Thoracic aorta (tissue), 2 donors: ENCODE data around the gene RBPJL. TPM values are rescaled to one million over a fixed set of nuclear protein-coding genes. Genes with fewer than 3 reads are reported as not detected.
A peak's percentile ranks its signal among the peaks of the same experiment; 100 is the strongest.

Experiments
- ATAC-seq: fragments of 150-250 bp; one replicate; pipeline ENCODE4 v1.8.0; 2017; ENCODE audit warnings: low read depth; ENCODE audit not compliant: insufficient number of reproducible peaks, low FRiP score
- DNase-seq: peaks from one replicate; pipeline ENCODE4 v3.0.0-alpha.2; 2020; ENCODE audit warnings: low spot score
- H3K27ac ChIP-seq, 2 donors: fragments of 200-600 bp; sonication (generic); 1 replicate in 1 of 2; 2 replicates in 1 of 2; pipeline ENCODE4 v1.5.1; 2016; ENCODE audit warnings: mild to moderate bottlenecking in 2 of 2, moderate library complexity in 2 of 2
- H3K27me3 ChIP-seq: fragments of 200-600 bp; sonication (generic); replicated peaks from 2 replicates; pipeline ENCODE4 v1.6.0; 2016; ENCODE audit warnings: mild to moderate bottlenecking; ENCODE audit not compliant: insufficient read depth
- H3K36me3 ChIP-seq: fragments of 200-600 bp; sonication (generic); one replicate; pipeline ENCODE4 v1.5.1; 2016
- H3K4me1 ChIP-seq, 2 donors: fragments of 200-600 bp; sonication (generic); 1 replicate in 1 of 2; 2 replicates in 1 of 2; pipeline versions ENCODE4 v1.5.1 to v1.6.0; 2016; ENCODE audit warnings: low read depth in 2 of 2, mild to moderate bottlenecking in 1 of 2; ENCODE audit not compliant: control insufficient read depth in 1 of 2
- H3K4me3 ChIP-seq: fragments of 200-600 bp; sonication (generic); 2 replicates; pipeline ENCODE4 v1.5.1; 2016; ENCODE audit warnings: mild to moderate bottlenecking
- H3K9me3 ChIP-seq: fragments of 200-600 bp; sonication (generic); 2 replicates; pipeline ENCODE4 v1.5.1; 2016
- CTCF ChIP-seq: fragments of 200-600 bp; sonication (generic); IDR thresholded peaks from one replicate; pipeline ENCODE4 v1.5.1; 2019; ENCODE audit warnings: antibody characterized with exemption
- total RNA-seq, 2 donors: library from RNA; depleted of rRNA; stranded (reverse); fragments of >200 nt; gene quantifications; one replicate each; pipeline versions ENCODE4 v1.1.0 to v1.2.3, GENCODE V29; 2016

The RBPJL gene
- not detected for total RNA-seq

- H3K9me3 ChIP-seq, result no peaks in the 10 kb centered on the region
- no peak for ATAC-seq
- no peaks in the 10 kb centered on the region for H3K36me3 ChIP-seq
- no peak for DNase-seq
- peak; percentile 77 for TF ChIP-seq CTCF
- H3K4me3 ChIP-seq, result no peak within 1 kb of the TSS
- H3K27me3 ChIP-seq, result peaks cover 8% of the 10 kb centered on the region
- H3K4me1 ChIP-seq, result peaks cover 0 to 5% of the 10 kb centered on the region in 2 donors
- no peak within 1 kb of the TSS for H3K27ac ChIP-seq
Measured at GRCh38 chr20:45306431-45306982, at the start of gene RBPJL. Gene RBPJL (plus strand): TSS chr20:45306840. CDS start chr20:45306923, 83 bp downstream.

GRCh38 chr20:45257161-45257560, 49.5 kb upstream of the RBPJL start:
- Histone ChIP-seq H3K27me3 (no peaks in the 10 kb centered on the region), H3K36me3 (no peaks in the 10 kb centered on the region), H3K9me3 (no peaks in the 10 kb centered on the region), H3K4me3 (no peak overlapping the region), H3K4me1 (peaks cover 0 to 2% of the 10 kb centered on the region in 2 donors), H3K27ac (no peak overlapping the region)
- no peak for TF ChIP-seq CTCF
- DNase-seq (no peak), ATAC-seq (no peak)

- H3K9me3 ChIP-seq, result no peaks in the 10 kb centered on the region
- H3K36me3 ChIP-seq, result no peaks in the 10 kb centered on the region
- peaks cover 0 to 2% of the 10 kb centered on the region in 2 donors for H3K4me1 ChIP-seq
- H3K27me3 ChIP-seq, result no peaks in the 10 kb centered on the region
- ATAC-seq (no peak), DNase-seq (no peak)
- no peak for TF ChIP-seq CTCF
- no peak overlapping the region for H3K27ac ChIP-seq
- no peak overlapping the region for H3K4me3 ChIP-seq
Measured at GRCh38 chr20:45257711-45258110, 48.9 kb upstream of the RBPJL start.

- H3K9me3 ChIP-seq, result no peaks in the 10 kb centered on the region
- H3K4me1 ChIP-seq, result peaks cover 0 to 2% of the 10 kb centered on the region in 2 donors
- H3K27ac ChIP-seq, result no peak overlapping the region
- no peaks in the 10 kb centered on the region for H3K27me3 ChIP-seq
- H3K4me3 ChIP-seq, result no peak overlapping the region
- ATAC-seq (no peak), DNase-seq (no peak)
- TF ChIP-seq CTCF, result no peak
- no peaks in the 10 kb centered on the region for H3K36me3 ChIP-seq
Measured at GRCh38 chr20:45258259-45258658, 48.4 kb upstream of the RBPJL start.

- H3K4me3 ChIP-seq, result no peak overlapping the region
- no peak overlapping the region for H3K27ac ChIP-seq
- no peak for DNase-seq
- ATAC-seq, result no peak
- H3K36me3 ChIP-seq, result no peaks in the 10 kb centered on the region
- no peak for TF ChIP-seq CTCF
- peaks cover 0 to 2% of the 10 kb centered on the region in 2 donors for H3K4me1 ChIP-seq
- no peaks in the 10 kb centered on the region for H3K9me3 ChIP-seq
- no peaks in the 10 kb centered on the region for H3K27me3 ChIP-seq
Measured at GRCh38 chr20:45258664-45259063, 48.0 kb upstream of the RBPJL start.
